Erythroblast (primary cell): ENCODE data around the gene ADCY4.

Experiments used
- GATA1 ChIP-seq: IDR thresholded peaks from 2 replicates; pipeline ENCODE4 v1.6.1; 2011; ENCODE audit warnings: low read depth, mild to moderate bottlenecking, control low read depth, low read length, moderate library complexity
- POLR2A ChIP-seq: IDR thresholded peaks from 2 replicates; pipeline ENCODE4 v1.6.1; 2011; ENCODE audit warnings: mild to moderate bottlenecking, low read length

GRCh38 chr14:24340606-24341005 lies 5.7 kb upstream of the ADCY4 start:
- TF ChIP-seq POLR2A: no peak
- no peak for TF ChIP-seq GATA1
